Stimulated activated CD4-positive, alpha-beta T cell treated with anti-CD3 and anti-CD28 coated beads, Interleukin-1b, Interleukin-23, amount 100 ng/mL, for 24 hours (primary cell): ENCODE data around the gene TCFL5.
"Not testable (repeated sequence)": the region's sequence is repeated elsewhere in the genome, so short reads cannot be mapped to it uniquely, and the experiment has no call there.

Source experiments
- DNase-seq, 4 experiments: peaks; one replicate each; pipeline ENCODE4 v3.0.0-alpha.2; 2020; ENCODE audit warnings: low read depth in 4 of 4, low spot score in 1 of 4

The TCFL5 gene

DNA sequence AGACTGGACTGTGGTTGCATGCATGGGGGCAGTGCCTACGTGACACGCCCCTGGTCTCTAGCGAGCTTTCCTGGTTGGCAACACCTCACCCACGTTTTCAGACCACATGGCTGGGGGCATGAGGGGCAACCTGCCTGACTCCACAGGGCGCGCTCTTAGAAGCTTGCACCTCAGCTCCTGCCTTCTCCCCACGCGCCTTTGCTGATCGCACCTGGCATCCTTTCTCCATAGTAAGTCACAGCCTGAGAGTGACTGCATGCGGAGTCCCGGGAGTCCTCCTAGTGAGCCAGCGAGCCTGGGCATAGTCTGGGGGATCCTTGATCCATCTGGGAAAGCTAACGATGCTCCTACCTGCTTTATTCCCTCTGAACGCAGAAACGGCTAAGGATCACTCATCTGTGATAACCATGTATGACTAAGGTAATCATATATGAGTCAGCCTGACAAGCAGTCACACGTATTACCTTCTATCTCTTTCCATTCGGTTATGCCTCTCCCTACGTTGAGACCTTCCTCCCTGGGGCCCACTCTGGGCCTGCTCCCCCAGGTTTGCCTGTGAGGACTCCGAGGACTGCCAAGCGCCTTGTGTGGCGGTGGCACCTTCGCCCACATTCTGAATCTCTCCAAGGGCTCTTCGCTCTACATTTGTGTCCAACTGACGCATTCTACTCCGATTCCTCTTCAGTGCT, 4.5 kb downstream of the TCFL5 start:
- no peak for DNase-seq

DNA sequence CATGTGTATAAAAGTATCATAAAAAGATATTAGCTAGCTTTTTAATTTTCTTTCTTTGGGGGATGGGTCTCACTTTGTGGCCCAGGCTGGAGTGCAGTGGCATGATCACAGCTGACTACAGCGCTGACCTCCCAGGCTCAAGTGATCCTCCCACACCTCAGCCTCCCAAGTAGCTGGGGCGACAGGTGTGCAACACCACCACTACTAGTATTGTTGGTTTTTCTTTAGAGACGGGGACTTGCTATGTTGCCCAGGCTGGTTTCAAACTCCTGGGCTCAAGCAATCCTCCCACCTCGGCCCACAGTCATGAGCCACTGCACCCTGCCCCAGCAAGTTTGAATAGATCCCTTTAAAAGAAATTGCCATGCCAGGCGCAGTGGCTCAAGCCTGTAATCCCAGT, 6.5 kb downstream of the TCFL5 start:
- no peak for DNase-seq

DNA sequence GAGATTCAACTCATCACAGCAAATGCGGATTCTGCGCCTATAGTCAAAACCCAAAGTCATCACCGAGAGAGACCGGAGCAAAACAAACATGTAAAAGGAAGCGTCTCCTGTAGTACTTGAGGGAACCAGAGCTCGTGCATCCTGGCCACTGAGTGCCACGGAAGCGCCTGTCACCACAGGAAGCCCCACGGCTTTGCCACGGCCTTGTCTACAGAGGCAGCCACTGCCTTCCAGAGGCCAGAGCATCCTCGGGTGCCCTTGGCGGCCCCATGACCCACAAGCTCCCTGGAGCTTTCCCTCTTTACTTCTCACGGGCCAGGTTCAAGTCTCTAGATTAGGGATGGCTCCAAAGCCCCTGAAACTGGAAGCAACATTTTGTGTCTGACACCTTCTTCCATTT, 7.5 kb downstream of the TCFL5 start:
- DNase-seq: no peak

DNA sequence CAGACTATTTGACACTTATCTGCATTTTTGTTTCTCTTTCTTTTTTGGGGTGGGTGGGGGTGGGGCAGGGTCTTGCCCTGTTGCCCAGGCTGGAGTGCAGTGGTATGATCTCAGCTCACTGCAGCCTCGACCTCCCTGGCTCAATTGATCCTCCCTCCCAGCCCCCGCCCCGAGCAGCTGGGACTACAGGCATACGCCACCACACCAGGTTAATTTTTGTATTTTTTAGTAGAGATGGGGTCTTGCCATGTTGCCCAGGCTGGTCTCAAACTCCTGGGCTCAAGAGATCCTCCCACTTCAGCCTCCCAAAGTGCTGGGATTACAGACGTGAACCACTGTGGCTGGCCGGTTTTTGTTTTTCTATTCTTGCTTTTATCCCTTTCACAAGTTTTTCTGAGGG, 8.3 kb downstream of the TCFL5 start:
- DNase-seq: not testable (repeated sequence)

DNA sequence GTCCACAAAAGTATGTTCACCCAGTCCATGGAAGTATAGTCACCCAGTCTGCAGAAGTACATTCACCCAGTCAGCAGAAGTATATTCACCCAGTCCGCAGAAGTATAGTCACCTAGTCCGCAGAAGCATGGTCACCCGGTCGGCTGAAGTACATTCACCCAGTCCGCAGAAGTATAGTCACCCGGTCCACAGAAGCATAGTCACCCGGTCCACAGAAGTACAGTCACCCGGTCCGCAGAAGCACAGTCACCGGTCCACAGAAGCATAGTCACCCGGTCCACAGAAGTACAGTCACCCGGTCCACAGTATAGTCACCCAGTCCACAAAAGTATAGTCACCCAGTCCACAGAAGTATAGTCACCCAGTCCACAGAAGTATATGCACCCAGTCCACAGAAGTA, 8.8 kb downstream of the TCFL5 start:
- no peak for DNase-seq

DNA sequence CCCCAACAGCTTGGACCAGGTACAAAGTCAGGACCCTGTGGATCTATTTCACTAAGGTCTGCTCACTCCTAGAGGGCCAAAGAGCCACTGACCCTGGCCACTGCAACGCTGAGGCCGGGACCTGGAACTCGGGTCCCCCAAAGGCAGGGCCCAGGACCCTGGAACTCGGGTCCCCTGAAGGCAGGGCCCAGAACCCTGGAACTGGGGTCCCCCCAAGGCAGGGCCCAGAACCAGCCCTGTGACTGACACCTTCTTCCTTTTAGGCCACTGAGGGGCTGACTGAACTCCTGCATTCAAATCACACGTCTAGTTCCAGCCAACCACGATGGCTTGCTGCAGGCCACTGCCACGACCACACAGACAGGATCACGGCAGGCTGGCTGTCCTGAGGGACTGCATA, 9.4 kb downstream of the TCFL5 start:
- DNase-seq: no peak

DNA sequence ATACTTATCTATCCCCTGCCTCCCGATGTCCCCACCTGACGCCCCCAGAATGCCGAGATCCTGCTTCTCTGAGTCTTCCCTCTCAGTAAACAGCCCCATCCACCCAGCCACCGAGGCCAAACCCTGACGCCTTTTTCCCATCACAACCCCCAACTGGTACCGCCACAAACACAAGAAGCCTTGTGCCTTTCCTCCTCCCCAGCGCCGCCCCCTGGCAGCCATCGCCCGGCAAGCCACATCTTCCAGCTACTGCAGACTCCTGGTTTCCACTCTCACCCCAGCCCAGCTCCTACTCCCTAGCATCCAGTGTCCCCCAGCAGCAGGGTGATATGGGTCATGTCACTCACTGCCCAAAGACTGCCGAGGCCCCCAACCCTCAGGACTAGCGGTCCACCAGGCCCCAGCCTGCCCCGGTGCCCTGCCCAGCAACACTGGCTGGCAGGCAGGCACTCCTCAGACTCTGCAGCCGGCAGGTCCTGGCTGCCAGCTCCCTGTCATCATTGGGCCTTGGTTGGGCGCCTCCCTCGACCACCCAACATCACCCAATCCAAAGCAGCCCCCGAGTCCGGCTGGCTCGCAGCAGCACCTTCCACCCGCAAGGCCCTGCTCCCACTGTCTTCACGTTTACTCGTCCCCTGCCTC, 11.2 kb downstream of the TCFL5 start:
- DNase-seq: no peak

DNA sequence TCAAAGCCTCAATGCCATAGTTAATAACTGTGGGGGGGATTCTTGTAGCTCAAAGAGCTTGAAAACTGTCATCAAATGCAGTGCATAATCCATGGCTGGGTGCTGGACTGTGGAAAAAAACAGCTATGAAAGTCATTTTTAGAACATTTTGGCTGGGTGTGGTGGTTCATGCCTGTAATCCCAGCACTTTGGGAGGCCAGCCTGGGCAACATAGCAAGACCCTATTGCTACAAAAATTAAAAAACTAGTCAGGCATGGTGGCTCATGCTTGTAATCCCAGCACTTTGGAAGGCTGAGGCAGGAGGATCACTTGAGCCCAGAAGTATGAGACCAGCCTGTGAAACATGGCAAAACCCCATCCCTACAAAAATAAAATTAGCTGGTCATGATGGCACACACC, 12.2 kb downstream of the TCFL5 start:
- DNase-seq: no peak

DNA sequence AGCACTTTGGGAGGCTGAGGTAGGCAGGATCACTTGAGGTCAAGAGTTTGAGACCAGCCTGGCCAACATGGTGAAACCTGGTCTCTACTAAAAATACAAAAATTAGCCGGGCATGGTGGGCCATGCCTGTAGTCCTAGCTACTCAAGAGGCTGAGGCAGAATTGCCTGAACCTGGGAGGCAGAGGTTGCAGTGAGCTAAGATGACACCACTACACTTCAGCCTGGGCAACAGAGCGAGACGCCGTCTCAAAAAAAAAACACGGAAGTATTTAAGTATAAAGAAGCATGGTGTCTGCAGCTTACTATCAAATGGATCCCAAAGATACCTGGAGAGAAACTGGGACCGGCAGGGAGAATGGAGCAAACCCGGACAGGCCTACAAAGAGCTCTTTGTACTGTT, 12.7 kb downstream of the TCFL5 start:
- DNase-seq: not testable (repeated sequence)

DNA sequence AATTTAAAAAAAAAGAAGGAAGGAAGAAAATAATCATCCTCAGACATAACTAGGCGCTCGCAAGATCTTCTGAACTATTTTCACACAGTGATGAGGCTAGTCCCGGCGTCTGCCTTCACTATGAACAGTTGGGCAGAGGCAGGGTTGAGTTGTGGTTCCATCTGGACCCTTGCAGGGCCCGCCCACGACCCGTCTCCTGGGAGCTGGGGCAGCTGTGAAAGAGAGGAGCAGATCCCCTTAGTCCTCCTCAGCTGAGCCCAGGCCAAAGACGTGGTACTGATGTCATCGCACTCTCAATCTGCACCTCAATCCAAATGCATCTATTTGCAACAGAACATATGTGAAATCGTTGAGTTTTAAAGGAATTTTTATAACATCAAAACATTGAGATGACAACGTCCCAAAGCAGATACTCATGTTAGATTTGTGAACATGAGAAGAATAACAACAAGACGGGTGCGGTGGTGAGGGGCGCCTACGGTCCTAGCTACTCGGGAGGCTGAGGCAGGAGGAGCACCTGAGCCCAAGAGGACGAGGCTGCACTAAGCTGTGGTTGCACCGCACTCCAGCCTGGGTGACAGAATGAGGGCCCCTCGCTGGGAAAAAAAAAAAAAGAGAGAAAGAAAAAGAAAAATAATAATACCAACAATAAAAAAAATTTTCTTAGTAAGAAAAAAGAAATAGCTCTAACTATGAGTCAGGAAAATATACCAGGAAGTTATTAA, 15.3 kb downstream of the TCFL5 start:
- no peak for DNase-seq

DNA sequence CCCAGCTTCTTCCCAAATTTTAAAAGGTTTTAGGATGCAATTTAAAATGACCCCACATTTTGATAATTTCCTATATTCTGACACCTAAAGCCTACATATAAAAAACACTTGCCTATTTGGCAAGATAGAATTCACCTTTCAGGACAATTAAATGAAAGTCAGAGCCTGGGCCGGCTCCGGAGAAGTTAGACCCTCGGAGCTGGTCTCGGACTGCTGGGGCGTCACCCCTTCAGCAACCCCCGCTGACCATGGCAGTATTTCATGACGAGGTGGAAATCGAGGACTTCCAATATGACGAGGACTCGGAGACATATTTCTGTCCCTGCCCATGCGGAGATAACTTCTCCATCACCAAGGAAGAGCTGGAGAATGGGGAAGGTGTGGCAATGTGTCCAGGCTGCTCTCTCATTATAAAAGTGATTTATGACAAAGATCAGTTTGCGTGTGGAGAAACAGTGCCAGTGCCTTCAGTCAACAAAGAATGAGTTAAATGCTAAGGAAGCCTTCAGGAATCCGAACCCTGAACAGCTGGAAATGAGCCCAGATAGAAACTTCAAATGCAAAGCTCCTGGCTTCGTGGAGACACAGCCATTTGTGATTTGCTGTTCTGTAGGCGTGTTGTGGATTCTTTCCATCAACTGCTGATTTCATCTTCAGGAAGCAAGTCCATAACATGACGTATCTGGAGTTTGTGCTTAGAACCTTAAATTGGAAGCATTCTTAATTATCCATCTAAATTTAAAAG, 16.0 kb downstream of the TCFL5 start:
- DNase-seq: no peak

DNA sequence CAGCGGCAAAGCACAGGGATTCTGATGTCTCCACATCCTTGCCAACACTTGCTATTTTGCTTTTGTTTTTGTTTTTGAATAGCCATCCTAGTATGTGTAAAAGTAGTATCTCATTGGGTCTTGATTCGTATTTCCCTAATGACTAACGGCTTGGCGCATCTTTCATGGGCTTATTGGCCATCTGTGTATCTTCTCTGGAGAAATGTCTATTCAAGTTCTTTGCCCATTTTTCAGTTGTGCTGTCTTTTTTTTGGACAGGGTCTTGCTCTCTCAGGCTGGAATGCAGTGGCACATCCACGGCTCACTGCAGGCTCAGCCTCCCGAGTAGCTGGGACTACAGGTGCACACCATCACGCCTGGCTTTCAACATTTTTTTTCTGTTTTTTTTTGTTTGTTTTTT, 17.4 kb downstream of the TCFL5 start:
- no peak for DNase-seq

DNA sequence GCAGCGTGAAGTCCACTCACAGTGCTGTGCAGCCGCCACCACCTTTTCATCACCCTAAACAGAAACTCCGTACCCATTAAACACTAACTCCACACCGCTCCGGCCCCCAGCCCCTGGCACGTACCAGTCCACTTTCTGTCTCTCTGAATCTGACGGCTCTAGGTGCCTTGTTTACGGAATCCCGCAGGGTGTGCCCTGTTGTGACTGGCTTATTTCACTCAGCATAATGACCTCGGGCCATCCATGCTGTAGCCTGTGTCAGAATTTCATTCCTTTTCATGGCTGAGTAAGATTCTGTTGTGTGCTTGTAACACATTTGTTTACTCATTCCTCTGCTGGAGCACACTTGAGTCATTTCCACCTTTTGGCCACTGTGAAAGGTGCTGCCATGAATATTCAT, 18.0 kb downstream of the TCFL5 start:
- DNase-seq: no peak

DNA sequence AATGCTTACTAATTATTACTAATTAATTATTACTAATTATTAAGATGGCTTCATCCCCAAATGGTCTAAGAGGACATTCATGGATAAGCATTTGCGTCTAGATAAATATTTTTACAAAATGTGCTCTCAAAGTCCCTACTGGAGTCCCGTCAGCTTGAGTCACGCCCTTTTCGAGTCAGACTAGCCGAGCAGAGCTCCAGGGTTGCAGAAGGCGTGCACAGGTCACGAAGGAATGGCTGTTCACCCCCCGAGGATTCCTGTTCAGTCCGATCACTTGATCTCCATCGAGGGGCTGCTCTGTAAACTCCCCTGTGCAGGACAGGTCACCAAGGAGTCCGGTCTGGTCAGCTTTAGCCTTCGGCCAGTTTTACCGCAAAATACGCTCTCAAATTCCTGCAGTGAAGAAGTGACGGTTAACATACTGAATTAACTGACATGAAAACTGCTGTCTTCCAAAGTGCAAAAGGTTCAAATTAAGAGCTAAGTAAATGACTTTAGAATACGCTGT, 19.9 kb downstream of the TCFL5 start:
- DNase-seq: no peak

DNA sequence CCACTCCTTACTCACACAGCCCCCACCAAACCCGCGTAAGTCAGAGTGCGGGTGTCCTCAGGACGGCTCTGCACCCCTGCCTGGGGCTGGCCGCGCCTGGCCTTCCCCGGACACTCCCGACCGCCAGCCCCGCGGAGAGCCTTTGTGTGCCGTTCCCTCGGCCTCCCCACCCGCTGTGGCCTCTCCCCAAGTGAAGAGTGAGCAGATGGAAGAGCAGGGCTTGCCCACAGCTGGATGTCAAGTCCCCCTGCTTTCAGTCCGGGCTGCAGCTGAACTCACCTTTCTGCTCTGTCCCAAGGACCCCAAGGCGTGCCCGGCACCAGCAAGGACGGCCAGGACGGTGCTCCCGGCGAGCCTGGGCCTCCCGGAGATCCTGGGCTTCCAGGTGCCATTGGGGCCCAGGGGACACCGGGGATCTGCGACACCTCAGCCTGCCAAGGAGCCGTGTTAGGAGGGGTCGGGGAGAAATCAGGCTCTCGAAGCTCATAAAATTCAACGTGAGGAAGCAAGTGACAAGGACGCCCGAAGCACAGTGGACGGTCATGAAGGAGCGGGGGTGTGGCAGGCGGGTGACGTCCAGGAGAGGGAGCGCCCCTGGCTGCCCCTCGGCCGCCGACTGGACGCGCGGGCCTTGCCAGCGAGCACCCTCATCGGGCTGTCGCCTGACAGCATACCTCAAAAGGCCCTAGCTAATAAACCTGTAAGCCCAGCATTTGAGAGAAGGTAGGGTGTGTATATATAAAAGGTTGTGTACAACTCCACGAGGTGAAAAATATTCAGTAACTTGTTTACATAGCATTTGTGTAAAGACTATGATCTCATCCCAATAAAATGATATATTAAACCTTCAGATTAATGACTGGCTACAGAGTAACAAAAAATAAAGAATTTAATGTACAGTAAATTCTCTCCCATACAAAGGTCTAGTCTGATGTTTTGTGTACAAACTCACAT, 21.1 kb downstream of the TCFL5 start:
- no peak for DNase-seq

DNA sequence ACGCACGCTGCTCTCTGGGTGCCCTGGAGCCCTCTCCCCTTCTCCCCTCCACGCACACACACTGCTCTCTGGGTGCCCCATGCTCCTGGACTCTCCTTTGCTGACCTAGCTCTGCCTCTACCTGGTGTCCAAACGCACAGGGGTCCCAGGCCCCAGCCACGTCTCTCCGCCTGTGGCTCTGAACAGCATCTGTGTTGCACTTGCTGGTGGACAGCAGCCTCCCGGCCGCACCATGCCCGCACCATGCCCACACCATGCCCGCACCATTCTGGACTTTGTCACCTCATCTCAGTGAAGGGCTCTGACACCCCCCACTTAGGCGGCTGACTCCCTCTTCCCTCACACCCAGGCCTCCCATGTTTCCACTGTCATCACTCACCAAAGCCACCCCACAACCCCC, 21.8 kb downstream of the TCFL5 start:
- DNase-seq: no peak

DNA sequence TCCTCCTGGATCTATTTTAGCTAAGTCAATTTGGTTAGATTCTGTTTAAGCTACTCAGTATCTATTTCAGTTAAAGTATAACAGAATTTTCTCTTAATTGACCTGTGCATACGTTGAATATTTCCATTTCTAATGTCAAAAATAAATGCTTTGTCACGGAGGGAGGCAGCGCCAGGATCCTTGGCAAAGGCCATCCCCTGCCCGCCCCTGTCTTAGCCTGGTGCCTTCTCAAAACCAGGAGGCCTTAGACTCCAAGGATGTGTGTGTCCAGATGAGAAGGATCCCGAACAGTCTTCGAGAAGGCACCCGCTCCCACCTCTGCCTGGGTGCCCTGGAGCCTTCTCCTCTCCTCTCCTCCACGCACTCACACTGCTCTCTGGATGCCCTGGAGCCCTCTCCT, 22.4 kb downstream of the TCFL5 start:
- DNase-seq: no peak

DNA sequence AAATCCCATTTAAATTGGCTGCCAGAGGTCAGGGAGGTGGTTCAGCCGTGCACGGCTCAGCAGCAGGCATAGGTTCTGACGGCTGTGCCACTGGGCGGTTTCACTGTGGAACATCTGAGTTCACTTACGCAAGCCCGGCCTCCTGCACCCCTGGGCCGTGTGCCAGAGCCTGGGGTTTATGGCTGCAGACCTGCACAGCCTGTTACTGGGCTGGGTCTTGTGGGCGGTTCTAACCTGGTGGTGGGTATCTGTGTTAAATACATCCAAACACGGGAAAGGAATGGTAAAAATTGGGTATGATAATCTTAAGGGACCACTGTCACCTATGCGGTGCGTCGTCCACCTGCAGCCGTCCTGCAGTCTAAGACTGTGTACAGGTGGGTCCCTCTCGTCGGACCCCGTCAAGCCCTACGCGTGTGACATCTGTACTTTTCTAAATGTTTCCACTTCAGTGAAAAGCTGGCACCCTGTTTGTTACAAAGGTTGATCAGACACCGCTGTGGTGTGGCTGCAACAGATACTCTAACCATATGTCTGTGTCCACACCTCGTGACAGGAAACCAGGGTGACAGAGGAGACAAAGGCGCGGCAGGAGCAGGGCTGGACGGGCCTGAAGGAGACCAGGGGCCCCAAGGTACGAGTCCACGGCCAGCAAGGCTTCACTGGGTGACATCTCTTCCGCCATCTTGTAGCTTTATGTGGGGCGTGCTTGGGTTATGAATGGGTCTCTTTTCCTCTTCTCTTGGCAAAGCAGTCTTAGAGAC, 23.3 kb downstream of the TCFL5 start:
- no peak for DNase-seq

DNA sequence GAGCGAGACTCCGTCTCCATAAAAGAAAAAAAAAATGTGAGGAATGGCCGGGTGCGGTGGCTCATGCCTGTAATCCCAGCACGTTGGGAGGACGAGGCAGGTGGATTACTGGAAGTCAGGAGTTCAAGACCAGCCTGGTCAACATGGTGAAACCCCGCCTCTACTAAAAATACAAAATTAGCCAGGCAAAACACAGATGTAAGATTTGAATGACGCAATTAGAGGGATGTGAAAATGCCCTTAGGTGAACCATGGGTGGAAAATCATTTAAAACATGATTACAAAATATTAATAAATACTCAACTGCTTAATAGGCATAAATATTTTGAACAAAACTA, 23.9 kb downstream of the TCFL5 start:
- no peak for DNase-seq

DNA sequence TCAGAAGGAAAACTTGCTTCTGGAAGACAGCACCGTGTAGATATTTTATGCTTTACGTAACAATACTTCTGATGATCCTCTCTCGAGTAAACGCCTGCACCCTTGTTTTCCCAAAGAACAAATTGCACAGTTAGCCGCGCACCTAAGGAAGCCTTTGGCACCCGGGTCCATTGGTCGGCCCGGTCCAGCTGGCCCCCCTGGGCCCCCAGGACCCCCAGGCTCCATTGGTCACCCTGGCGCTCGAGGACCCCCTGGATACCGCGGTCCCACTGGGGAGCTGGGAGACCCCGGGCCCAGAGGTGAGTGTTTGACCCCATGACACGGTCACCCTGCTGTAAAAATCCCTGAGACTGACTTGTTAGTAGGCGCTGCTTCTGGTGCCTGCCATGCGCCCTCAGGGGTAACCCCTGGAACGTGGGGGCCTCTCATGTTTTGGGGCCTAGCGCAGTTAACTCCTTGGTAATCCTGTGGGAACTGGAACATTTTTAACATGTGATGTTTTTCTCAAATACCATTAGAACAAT, 24.6 kb downstream of the TCFL5 start:
- no peak for DNase-seq
